Measurements from ENCODE around the gene FBXO21. TPM values are rescaled to one million over a fixed set of nuclear protein-coding genes. Genes with fewer than 3 reads are reported as not detected.

FBXO21 gene
- total and polyA plus RNA-seq, 2 of the 4 experiments (the other 2 are of a cell fraction) = 43.6 to 56.6 TPM

- H2BK20ac ChIP-seq (ENCODE audit: low read depth, low read length) = no peak overlapping the region
- peaks cover 58% of the 10 kb centered on the region for H3K36me3 ChIP-seq (ENCODE audit: control insufficient read depth, insufficient read depth, low read length)
- no peak overlapping the region for H2BK15ac ChIP-seq (ENCODE audit: low read depth, low read length)
- no peaks in the 10 kb centered on the region for H3K9me3 ChIP-seq (ENCODE audit: control insufficient read depth, insufficient read depth, low read length)
- no peak overlapping the region for H2BK120ac ChIP-seq (ENCODE audit: low read depth, low read length)
- no CpG with 5 or more reads among the region's 3 CpGs for WGBS, 2 experiments (ENCODE audit: extremely low coverage in 2 of 2, insufficient read length in 1 of 2)
- no peak overlapping the region for H3K4me3 ChIP-seq (ENCODE audit: insufficient read depth, low read depth, low read length)
- H2AK9ac ChIP-seq (replicated peaks; ENCODE audit: low read depth, low read length, poor library complexity) = no peak overlapping the region
- H3K9me1 ChIP-seq (ENCODE audit: insufficient read depth, low read length) = peaks cover 2% of the 10 kb centered on the region; the same call in 1 of the 2 replicates
- no peak overlapping the region for H3K56ac ChIP-seq (ENCODE audit: extremely low read depth, insufficient read depth, low read length)
- dilution Hi-C loops (cut with HindIII; ENCODE audit: low sequenced_read_pairs, unreplicated experiment) (no loop called here), intact Hi-C loops (cut with micrococcal nuclease) (no loop called here), in situ Hi-C loops (cut with MboI; ENCODE audit: low sequenced_read_pairs) (no loop called here)
- H3K23ac ChIP-seq (ENCODE audit: low read depth, low read length) = no peak overlapping the region
- no peak overlapping the region for H3K27ac ChIP-seq (ENCODE audit: insufficient read depth, low read length)
- no peak overlapping the region for H3K14ac ChIP-seq (replicated peaks; ENCODE audit: low read depth, low read length)
- H3K4ac ChIP-seq (ENCODE audit: low read depth, low read length) = no peak overlapping the region
- no peaks in the 10 kb centered on the region for H3K27me3 ChIP-seq (ENCODE audit: control insufficient read depth, insufficient read depth, low read length)
- no peak overlapping the region for H4K5ac ChIP-seq (ENCODE audit: low read depth, low read length)
- H4K20me1 ChIP-seq (ENCODE audit: insufficient read depth, low read length) = no peaks in the 10 kb centered on the region
- no TSS peak for BruUV-seq (replicated peaks)
- ChIA-PET POLR2A (ENCODE audit: unreplicated experiment) (no interaction called here), CTCF (no interaction called here)
- H4K8ac ChIP-seq (ENCODE audit: low read depth in 2 of 2, low read length in 2 of 2) = no peak overlapping the region
- H2BK5ac ChIP-seq (ENCODE audit: low read depth, low read length, poor library complexity, severe bottlenecking) = no peak overlapping the region
- H4K91ac ChIP-seq (ENCODE audit: insufficient read depth, low read depth, low read length) = no peak overlapping the region
- no peak overlapping the region for H2AK5ac ChIP-seq (ENCODE audit: low read depth, low read length)
- no peak overlapping the region for H3K4me2 ChIP-seq (ENCODE audit: low read depth, low read length)
- DNase-seq = no peak
- no peak for TF ChIP-seq POLR2A (IDR thresholded peaks at IDR 0.05; ENCODE audit: low read depth, low read length)
- no peak for TF ChIP-seq MAFK (IDR thresholded peaks at IDR 0.05; ENCODE audit: low read depth, low read length)
- no peak for ATAC-seq (ENCODE audit: low read depth)
- no peak overlapping the region for H3K18ac ChIP-seq (ENCODE audit: low read depth, low read length)
- H3K4me1 ChIP-seq (ENCODE audit: control insufficient read depth, insufficient read depth, low read length) = no peaks in the 10 kb centered on the region
- H3K9ac ChIP-seq (ENCODE audit: low read depth, low read length) = no peak overlapping the region
- no peak overlapping the region for H2AFZ ChIP-seq (replicated peaks; ENCODE audit: low read length, poor library complexity)
- H3K79me1 ChIP-seq (ENCODE audit: low read depth in 1 of 2, low read length in 2 of 2) = peaks cover 0 to 3% of the 10 kb centered on the region in 2 experiments; a peak in 1 of 4 replicates
These were observed 21.3 kb downstream of the FBXO21 start for GRCh38 chr12:117168976-117169375.
